GM19025 (cell line): Measurements from ENCODE around the gene BBS1.

Source experiments
- ATAC-seq: cut with Tn5 transposase; IDR thresholded peaks from one replicate; pipeline ENCODE4 v1.9.1; 2021; ENCODE audit warnings: mild to moderate bottlenecking, low read depth, moderate library complexity; ENCODE audit not compliant: unreplicated experiment

The BBS1 gene

GRCh38 chr11:66476841-66477251, 33.6 kb upstream of the BBS1 start:
- ATAC-seq, result no peak

DNA sequence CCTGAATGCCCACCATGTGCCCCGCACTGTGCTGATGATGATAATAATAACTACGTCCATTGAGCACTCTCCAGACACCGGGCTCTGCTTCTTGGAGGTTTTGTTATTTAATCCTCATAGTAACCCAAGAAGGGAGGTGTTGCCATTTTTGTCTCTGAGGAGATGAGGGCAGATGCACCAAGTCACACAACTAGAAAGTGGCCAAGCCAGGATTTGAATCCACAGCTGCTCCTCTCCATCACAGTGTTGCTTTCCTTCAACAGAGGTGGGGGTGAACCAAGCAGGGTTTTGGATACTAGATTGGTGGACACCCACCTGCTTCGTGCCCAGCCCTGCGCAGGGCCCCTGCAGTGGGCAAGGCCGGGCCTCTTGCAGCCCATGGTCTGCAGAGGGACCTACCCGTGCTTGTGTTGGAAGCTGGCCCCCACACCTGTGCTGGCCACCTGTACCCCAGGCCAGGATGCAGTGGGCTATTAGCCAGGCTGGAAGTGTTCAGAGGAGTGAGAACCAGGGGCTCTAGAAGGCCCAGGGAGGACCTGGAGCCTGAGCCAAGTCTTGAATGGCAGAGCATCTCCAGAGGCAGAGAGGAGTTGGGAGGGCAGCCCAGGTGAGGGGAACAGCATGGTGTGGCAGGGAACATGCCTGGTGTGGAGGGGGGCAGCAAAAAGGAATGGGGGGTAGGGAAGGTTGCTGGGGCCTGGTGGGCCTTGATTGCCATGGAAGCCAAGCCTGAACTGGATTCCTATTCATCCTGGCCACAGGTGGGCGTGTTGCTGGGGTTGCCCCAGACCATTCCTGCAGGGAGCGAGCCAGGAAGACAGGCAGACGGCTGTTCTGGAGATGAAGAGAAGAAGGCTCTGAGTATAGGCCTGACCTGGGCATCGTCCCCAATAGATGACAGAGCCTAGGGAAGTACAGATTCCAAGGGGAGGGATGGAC, 32.9 kb upstream of the BBS1 start:
- ATAC-seq, result no peak

GRCh38 chr11:66478729-66479393, 31.6 kb upstream of the BBS1 start:
- ATAC-seq, result no peak

GRCh38 chr11:66479394-66480116, 30.9 kb upstream of the BBS1 start:
- no peak for ATAC-seq

GRCh38 chr11:66480117-66480938, 30.1 kb upstream of the BBS1 start, which contains the start of gene DPP3:
DPP3 (plus strand) TSS chr11:66480434; CDS start chr11:66482201, 1,767 bp downstream.
- ATAC-seq, result peak; percentile 92

- ATAC-seq, result no peak
These were observed 25.5 kb upstream of the BBS1 start for GRCh38 chr11:66484806-66485380.

DNA sequence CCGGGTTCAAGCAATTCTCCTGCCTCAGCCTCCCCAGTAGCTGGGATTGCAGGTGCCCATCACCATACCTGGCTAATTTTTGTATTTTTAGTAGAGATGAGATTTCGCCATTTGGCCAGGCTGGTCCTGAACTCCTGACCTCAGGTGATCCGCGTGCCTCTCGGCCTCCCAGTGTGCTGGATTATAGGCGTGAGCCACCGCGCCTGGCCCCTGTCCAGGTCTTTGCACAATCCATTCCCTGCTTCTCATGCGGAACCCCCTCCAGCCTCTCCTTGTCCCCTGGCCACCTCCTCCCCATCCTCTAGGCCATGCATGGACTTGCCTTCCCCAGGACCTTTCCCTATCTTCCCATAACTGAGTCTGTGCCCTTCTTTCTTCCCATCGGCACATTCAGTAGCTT, 21.5 kb upstream of the BBS1 start:
- ATAC-seq, result no peak

- no peak for ATAC-seq
These were observed 20.8 kb upstream of the BBS1 start for GRCh38 chr11:66489636-66490035.

GRCh38 chr11:66491315-66491935, 19.0 kb upstream of the BBS1 start:
- no peak for ATAC-seq

DNA sequence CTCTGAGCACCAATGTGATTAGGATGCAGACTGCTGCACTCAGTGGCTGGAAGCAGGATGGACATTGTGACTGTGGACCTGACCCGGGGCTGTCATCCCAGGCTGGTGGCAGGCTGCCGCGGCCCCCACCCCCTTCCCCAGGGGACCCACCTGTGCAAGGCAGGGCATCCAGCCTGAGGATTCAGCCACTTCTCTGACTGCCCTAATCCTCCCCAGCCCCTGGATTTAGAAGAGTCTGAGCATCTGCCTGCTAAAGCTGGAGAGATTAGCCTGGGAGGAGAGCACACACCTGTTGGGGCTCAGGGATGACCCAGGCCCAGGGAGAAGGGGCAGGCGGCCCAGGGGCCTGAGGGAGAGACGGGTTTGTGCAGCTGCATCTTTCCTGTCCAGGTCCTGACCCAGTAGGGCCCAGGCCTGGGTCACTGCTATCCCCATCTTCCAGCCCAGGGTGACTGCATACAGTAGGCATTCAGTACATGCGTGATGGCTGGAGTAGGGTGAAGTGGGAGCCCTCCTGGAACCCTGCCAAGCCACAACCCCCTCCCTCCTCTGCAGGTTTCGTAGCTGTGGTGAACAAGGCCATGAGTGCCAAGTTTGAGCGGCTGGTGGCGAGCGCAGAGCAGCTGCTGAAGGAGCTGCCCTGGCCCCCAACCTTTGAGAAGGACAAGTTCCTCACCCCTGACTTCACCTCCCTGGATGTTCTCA, 18.1 kb upstream of the BBS1 start:
- ATAC-seq, result no peak

DNA sequence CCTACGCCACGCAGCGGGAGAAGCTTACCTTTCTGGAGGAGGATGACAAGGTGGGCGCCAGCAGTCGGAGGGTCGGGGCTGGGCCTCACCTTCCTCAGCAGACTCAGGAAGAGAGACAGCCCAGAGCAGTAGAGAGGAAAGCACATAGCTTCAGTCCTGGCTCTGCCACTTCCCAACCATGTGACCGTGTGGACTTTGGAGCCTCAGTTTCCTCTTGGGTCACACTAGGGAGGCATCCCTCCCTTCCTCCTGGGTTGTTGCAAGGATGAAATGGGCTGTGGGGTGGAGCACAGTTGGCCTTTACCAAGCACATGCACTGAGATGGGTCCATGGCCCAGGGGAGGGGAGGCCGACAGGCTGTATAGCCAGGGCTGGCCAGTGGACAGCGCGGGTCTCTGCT, 17.3 kb upstream of the BBS1 start:
- no peak for ATAC-seq

DNA sequence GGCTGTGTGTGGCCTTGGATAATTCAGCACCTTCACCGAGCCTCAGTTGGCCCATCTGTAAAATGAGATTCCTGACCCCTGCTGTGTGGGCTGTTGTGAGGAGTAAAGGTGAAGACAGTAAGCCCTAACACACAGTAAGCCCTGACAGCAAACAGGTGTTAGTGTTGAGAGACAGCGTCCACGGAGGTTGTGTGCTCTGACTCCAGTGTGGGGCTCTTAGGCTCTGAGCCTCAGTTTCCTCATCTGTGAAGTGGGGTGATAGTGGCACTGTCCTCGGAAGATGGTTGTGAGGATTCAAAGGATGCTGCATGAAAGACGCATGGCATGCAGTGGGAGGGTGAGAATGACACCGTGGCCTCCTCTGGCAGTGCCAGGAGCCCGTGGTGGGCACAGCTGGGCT, 16.0 kb upstream of the BBS1 start:
- ATAC-seq, result no peak

DNA sequence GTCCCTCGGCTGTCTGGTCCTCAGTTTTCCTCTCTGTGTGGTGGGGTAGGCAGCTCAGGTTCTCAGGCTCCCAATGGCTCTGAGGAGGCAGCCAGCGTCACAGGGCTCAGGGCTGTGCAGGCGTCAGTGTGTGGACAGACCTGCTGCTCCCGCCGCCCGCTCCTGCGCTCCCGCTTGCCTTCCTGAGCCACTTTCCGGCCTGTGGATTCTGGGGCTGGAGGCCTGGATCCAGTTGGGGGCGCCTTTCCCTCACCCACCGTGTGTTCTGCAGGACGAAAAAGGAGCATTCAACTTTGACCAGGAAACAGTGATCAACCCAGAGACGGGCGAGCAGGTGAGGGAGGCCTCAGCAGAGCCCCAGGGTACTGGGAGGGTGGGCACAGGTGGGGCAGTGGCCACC, 15.5 kb upstream of the BBS1 start:
- ATAC-seq, result no peak

GRCh38 chr11:66495401-66495854, 15.0 kb upstream of the BBS1 start:
- no peak for ATAC-seq

DNA sequence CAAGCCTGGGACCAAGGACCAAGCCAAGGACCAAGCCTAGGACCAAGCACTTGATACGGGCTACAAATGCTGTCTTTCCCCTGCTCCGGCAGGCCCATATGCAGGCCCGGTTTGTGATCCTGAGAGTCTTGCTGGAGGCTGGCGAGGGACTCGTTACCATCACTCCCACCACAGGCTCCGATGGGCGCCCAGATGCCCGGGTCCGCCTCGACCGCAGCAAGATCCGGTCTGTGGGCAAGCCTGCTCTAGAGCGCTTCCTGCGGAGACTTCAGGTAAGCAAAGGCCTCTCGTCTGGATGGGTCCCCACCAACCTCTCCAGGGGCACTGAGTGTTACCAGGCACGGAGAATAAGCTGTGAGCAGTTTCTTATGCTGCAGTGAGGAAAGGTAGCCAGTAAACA, 13.2 kb upstream of the BBS1 start:
- ATAC-seq, result no peak

- no peak for ATAC-seq
These were observed 11.9 kb upstream of the BBS1 start for GRCh38 chr11:66498506-66498905.

GRCh38 chr11:66505276-66505816, 5.1 kb upstream of the BBS1 start:
- ATAC-seq, result no peak

- no peak for ATAC-seq
These were observed 1.3 kb upstream of the BBS1 start for GRCh38 chr11:66509131-66509561.

DNA sequence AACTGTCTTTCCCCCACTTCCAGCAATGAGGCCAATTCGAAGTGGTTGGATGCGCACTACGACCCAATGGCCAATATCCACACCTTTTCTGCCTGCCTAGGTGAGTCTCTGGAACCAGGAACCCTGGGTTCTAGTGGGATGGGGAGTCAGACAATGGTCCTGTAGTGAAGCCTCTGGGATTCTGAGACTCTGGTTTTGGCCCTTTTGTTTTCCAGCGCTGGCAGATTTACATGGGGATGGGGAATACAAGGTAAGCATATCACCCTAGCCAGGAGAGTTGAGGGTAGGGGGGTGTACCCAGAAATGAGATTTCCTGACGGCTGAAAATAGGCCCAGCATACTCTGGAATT, 530 bp downstream of the BBS1 start:
- no peak for ATAC-seq
